NCI-H460 (cell line): ENCODE data around the gene THAP2. TPM values are rescaled to one million over a fixed set of nuclear protein-coding genes. Genes with fewer than 3 reads are reported as not detected.

ENCODE experiments used
- DNase-seq: peaks from one replicate; pipeline ENCODE4 v3.0.0-alpha.2; 2016; ENCODE audit warnings: low read depth; ENCODE audit errors: extremely low read depth
- polyA plus RNA-seq: library from polyadenylated mRNA; depleted of rRNA; stranded (reverse); fragments of >200 nt; gene quantifications from 2 replicates; pipeline ENCODE4 v1.2.3, GENCODE V29; 2014; cell fraction: nucleus; rRNA removed
- total RNA-seq: library from RNA; depleted of rRNA; stranded (reverse); fragments of >200 nt; shearing (Covaris generic); gene quantifications from 2 replicates; pipeline ENCODE4 v1.2.3, GENCODE V29; 2014; rRNA removed

The THAP2 gene
- total RNA-seq = 9.7 and 11.8 TPM in 2 replicates
- polyA plus RNA-seq = 1.9 and 11.2 TPM in 2 replicates

DNA sequence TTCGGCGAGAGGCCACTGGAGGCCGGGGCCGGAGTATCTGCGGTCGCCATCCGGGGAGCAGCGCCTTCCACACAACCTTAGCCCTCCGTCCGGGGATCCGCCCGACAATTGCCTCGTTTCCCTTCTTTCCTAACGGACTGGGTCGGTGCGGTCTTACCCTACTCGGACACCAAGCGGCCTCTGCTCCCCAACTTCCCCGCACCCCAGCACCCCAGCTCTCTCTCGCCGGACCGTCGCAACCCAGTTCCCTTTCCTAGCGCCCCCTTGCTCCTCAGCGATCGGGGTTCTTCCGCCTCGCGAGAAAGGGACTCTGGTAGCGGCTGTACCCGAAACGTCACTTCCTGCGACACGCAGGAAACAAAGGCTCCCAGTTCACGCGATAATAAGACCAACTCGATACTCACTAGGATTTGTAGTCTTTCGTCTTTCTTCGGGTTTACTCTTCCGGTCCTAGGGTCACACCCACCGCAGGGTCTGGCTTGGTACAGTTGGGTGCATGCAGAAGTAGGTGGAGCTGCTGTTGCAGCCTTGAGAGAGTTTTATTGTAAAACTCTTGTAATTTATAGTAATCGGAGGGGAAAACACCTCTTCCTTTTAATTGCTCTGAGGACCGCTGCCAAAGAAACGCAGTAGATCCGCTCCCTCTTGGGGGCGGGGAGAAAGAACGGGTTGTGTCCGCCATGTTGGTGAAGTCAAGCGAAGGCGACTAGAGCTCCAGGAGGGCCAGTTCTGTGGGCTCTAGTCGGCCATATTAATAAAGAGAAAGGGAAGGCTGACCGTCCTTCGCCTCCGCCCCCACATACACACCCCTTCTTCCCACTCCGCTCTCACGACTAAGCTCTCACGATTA is at the start of gene THAP2, which contains the start of gene ZFC3H1:
THAP2 (plus strand) TSS at position 741 of the 850 bp plus-strand sequence. CDS start 209 bp downstream, outside the sequence.
ZFC3H1 (minus strand) TSS at position 288 of the 850 bp plus-strand sequence; CDS start at position 50, 238 bp downstream.
- DNase-seq = peak; percentile 99

- DNase-seq = no peak
These were observed 42.2 kb upstream of the THAP2 start for GRCh38 chr12:71621938-71622337.

DNA sequence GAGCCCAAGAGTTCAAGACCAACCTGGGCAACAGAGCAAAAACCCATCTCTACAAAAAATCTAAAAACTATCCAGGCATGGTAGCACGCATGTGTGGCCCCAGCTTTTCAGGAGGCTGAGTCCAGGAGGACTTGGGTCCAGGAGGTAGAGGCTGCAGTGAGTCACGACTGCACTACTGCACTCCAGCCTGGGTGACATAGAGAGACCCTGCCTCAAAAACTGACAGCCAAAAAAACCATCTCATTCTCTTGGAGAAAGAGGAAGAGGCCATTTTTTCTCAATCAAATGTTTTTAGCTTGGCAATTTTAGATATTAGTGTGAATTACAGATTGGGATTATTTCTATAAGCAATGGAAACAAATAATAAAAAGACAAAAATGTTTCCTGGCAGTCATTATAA is 38.6 kb upstream of the THAP2 start:
- DNase-seq = no peak

DNA sequence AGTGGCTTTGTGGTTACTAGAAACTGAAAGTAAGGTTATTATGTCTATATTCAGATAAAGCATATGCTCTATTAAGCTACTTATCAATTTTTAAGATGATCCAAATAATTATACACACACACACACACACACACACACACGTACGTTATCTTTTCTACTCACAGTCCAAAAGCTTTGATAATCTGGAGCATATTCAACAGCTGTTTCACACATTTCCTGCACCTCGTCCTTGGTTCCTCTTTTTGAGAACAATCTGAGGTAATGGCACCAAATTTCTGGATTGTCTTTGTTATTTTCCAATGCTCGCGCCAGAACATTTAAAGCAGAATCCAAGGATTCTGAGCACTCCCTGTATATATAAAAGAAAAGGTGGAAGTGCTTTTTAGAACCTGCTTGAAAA is 38.0 kb upstream of the THAP2 start:
- no peak for DNase-seq

- DNase-seq = no peak
These were observed 37.3 kb upstream of the THAP2 start for GRCh38 chr12:71626768-71627167.

- DNase-seq = no peak
These were observed 36.6 kb upstream of the THAP2 start for GRCh38 chr12:71627438-71628002.

DNA sequence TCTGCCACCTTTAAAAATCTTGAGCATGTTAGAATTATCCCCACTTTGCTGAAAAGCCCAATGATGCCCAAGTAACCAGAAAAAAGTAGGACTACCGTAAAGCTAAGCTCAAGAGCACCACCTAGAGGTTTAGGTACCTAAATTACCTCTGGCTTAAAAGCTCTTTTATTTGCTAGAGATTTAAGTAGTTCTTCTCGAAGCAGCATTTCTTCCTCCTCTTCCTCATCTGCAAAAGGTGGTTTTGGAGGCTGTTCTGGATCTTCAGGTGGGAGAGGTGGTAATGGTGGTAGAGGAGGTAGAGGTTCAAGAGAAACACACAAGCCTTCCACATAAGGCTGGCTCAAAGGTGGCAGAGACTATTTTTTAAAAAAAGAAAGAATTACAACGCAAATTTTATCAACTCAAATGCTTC is 27.4 kb upstream of the THAP2 start:
- DNase-seq = peak; percentile 60

DNA sequence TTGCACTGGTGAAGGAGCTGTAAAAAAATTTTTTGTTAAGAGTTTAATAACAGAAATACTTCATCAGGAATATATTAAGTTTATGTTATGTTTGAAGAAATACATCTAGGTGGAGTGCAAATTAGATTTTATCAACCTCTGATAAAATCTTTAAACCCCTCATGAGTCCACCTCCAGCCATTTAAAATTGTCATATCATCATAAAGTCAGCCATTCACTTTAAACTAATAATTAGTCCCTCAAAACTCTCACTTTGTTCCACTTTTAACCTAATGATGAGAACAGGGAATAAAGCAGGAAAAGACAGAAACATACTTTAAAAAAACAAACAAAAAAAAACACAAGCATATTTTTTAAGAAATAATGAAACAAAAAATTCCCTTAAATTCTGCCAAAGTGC is 25.6 kb upstream of the THAP2 start:
- DNase-seq = no peak

- no peak for DNase-seq
These were observed 24.8 kb upstream of the THAP2 start for GRCh38 chr12:71639341-71639760.

- no peak for DNase-seq
These were observed 23.8 kb upstream of the THAP2 start for GRCh38 chr12:71640316-71640715.

- DNase-seq = no peak
These were observed 22.7 kb upstream of the THAP2 start for GRCh38 chr12:71641390-71641789.

GRCh38 chr12:71642264-71642663 is 21.8 kb upstream of the THAP2 start:
- no peak for DNase-seq

DNA sequence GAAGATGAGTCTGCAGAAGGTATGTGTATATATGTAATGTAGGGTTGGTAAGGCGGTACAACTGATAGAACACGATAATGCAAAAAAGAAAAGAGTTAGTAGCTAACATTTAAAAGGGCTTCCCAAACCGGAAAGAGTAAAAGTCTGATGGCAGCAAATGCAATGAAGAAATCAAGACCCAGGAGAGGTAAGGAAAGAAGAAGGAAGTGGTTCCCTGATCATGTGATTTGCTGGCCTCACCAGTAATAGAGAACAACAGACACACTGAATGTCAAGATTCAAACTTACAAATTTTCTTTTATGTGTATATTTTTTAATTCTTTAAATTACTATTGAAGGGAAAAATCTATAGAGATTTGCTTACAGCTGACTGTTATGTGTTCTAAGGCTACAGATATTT is 18.8 kb upstream of the THAP2 start:
- no peak for DNase-seq

GRCh38 chr12:71646512-71646911 is 17.6 kb upstream of the THAP2 start:
- no peak for DNase-seq

GRCh38 chr12:71648537-71648936 is 15.6 kb upstream of the THAP2 start:
- DNase-seq = no peak

DNA sequence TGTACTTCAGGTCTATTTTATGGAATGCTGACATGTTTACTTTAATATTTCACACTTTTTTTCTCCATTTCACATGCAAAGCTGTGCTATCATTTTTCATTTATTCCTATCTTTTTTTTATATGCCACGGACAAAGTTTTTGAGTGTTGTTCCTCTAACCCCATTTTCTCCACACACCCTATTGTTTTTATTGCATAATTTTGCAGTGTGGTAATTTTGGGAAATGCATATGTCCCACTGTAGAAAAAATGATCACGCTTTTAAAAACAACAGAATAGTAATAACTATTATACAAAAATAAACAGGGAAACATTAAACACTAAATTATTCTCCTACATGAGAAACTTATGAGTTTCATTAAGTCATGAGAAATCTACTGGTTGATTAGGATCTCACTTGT is 14.7 kb upstream of the THAP2 start:
- DNase-seq = no peak

GRCh38 chr12:71652656-71653055 is 11.4 kb upstream of the THAP2 start:
- no peak for DNase-seq

DNA sequence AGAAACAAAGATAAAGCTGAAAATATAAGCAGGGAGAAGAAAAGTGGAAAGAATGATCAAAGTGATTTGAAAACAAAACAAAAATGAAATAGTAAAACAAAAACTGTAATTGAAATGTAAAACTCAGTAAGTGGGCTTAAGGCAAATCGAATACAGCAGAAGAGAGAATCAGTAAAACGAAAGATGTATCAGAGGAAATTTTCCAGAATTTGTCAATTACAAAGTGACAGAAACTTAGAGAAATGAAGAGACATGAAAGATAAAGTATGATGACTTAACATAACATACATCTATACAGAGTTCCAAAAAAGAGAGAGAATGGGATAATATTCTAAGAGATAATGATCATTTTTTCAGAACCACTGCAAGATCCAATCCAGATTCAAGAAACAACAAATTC is 11.0 kb upstream of the THAP2 start:
- no peak for DNase-seq

- DNase-seq = no peak
These were observed 9.9 kb upstream of the THAP2 start for GRCh38 chr12:71654200-71654599.

DNA sequence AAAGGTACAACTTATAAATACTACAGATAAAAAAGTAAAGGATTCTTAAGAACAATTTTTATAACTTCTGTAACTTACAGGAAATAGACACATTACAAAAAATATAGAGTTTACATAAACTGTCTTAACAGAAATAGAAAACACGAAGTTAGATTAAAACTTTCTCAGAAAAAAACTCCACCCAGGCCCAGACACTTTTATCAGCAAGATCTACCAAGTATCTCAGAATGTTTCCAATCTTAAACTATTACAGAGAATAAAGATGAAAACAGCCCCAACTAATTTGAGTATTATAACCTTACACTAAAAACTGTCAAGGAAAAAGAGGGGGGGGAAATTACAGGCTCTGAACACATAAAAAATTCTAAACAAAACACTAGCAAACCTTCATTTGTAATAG is 8.6 kb upstream of the THAP2 start:
- no peak for DNase-seq

DNA sequence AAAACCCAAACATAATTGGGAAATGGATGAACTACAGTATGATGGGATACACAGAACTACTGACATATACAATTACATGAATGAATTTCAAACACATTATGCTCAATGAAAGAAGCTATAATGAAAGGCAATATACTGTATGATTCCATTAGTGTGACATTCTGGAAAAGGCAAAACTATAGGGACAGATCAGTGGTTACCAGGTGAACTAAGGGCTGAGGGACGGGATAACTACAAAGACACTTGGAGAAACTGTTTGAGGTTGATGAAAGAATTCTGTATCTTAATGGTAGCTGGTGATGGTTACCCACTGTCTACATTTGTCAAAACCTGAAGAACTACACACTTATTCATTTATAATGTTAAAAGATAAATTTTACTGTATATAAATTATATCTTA is 8.2 kb upstream of the THAP2 start:
- DNase-seq = no peak

- no peak for DNase-seq
These were observed 7.4 kb upstream of the THAP2 start for GRCh38 chr12:71656740-71657139.
